CD4-positive, alpha-beta T cell treated with Interleukin-12 subunit alpha and Interleukin-12 subunit beta, for 1 hour (primary cell): ENCODE data around the gene MSX2.

ENCODE experiments used
- DNase-seq: peaks from one replicate; pipeline ENCODE4 v3.0.0-alpha.2; 2020

MSX2 gene

DNA sequence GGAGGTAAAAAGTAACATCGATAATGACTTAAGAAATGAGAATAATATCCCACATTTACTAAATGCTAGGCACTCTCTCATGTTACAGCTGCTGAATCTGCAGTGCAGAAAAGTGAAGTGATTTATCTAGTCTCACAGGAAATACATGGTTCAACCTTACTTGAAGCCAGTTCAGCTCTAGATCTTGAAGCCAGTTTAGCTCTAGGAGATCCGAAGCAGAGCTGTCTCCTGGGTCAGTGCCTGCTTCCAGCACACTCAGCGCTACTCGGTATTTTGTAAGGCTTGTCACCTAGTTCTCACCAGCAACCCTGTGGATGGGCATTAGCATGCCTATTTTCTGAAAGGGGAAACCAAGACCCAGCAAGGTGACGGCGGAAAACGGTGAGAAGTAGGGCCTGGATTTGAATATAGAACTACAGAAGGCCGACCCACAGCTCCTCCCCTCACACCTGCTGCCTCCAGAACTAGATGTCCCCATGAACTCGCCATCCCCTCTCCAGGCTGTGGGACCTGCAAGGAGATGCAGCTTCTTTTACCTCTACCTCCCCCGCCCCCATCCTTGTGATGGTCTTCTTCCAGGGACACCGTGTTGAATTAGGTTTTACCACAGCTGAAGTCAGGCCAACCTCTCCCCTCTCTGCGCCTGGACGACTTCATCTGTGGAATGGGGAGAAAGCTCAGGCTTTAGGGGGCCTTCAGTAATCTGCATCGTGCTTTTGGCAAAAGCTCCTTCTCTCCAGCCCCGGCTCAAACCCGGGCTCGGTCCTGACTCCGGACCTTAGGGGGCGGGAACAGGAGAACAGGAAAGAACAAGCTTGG, 4.4 kb upstream of the MSX2 start:
- no peak for DNase-seq

DNA sequence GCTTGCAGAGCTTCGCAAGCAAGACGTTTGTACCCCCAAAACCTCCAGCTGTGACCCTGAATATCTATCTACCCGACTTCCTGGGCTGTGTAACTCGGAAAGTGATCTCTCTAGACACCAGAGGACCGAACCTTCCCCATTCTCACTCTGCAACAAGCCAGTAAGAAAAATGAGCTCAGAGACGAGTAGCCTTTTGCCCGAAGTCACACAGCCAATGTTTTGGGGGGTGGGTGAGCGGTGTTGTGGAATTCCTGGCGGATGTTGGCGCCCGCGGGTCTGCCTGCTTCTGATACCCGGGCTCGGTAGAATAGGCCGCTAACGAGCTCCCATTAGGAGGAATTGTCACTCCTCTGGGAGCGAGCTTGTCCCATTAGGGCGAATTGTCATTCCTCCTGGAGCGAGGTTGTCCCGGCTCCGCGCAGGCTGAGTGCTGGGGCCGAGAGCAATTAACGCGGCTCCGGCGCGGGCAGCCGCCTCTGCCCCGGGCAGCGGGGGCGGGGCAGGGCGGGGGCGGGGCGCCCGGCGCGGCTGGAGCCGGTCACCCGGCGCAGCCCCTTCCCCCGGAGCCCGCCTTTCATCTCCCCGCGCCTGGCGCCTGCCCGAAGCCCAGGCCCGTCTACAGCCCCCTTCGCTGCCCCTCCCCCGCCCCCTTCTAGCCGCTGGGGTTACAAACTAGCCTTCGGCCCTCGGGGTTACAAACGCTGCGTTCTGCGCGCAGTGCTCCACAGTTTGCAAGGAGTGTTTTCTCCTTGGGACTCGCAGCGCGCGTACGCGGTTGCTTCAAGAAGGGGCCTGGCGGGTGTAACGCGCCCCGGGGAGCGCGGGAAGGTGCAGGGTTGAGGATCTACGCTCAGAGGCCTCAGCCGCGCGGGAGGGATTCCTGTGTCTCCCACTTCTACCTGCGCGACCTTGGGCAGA, 3.5 kb upstream of the MSX2 start:
- no peak for DNase-seq

DNA sequence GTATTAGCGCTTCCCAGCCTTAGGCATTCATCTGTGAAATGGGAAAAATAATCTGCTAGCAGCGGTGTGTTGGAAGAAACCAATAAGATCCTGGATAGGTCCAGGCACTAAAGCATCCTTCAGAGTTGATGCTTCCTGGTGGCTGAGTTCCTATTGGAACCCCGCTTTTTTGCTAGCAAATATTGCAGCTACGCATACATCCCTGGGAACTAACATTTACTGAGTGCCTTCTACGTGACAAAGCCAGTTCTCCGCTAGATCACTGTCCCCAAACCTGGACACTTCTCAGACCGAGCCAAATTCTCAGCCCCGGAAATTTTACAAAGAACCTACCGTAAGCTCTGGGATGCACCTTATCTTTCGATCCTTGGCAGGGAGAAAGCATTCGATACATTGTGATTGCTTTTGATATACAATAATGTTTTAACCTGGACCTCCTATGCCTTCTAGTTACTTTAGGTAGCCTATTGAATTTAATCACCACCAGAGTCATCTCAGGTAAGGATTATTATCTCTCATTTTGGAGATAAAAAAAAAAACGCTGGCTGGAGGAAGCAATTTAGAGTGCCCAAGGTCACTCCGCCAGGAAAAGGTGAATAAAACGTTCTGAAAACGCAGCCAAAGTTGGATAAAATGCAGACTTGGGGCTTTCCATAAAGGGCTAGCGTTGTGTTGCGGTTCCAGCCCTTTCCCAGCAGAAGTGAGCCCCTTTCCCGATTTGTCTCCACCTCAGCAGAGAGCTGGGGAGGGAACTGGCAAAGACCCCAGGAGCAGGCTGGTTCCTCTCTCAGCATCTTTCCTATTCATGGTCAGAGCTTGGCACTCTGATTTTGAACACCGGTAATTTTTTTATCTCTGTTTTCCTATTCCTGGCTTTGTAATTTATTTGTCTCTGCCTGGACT, 2.6 kb upstream of the MSX2 start:
- no peak for DNase-seq

DNA sequence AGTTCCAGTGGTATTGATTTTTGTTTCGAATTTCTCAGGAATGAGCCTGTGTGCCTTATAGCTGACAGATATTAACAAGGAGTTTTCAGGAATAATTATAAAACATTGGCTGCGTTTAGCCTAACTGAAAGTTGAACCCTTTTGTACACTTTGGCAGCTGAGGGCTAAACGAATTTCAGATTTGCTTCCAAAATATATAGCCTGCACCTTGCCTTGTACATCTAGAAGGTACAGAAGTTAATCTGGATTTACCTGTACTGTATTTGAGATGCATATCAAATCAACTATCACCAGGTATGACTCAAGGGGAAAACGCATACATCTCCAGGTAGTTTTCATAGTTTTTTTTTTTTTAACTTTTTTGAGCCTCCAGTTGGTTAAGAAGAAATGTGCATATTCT, 1.9 kb upstream of the MSX2 start:
- DNase-seq = no peak

DNA sequence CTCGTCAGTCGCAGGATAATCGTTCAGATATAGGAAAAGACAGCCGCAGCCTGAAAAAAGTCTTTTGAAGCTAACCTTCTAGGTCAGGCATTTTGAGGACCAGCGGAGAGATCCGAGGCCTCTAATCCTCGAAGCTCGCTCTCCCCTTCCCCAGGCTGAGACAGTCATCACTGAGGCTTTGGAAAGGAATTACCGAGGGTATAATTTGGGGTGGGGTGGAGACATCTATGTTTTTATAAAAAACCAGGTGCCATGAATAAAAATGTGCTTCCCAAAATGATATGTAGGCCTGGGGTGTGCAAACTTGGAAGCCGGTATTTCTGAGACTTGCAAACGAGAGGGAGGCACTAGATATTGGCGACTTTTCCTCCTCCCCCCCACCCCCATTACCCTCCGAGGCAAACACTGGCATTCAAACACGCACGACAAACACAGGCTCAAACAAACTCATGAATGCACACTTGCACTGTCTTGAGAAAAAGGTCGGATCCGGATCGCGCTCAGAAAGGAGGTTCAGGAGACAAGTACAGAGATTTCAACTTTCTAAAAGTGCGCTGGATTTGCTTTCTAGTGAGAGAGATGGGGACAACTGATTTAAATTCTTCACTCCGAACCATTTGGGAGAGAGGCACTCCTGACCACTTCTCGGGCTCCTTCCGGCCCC, 935 bp upstream of the MSX2 start:
- DNase-seq = no peak

DNA sequence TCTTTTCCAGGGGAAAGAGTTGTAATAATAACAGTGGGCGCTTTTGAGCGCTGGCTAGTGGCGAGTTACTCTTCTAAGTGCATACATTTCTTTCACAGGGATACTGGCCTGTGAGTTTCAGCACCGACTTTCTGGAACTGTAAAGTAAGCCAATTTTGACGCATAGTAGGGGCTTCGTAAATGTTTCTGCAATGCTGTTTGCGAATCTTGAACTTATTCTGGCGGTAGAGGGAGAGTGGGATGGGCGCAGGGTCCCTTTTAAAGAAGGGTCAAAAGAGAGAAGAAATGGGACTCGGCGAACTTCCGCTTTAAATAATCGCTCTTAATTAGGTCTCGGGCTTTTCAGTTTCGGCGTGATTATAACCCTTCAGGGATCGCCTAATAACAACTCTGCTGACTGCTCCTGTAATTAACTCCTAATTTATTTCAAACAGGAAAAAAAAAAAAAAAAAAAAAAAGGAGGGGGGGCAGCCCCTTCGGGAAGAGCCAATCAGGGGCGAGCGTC, 351 bp upstream of the MSX2 start:
- DNase-seq = no peak

DNA sequence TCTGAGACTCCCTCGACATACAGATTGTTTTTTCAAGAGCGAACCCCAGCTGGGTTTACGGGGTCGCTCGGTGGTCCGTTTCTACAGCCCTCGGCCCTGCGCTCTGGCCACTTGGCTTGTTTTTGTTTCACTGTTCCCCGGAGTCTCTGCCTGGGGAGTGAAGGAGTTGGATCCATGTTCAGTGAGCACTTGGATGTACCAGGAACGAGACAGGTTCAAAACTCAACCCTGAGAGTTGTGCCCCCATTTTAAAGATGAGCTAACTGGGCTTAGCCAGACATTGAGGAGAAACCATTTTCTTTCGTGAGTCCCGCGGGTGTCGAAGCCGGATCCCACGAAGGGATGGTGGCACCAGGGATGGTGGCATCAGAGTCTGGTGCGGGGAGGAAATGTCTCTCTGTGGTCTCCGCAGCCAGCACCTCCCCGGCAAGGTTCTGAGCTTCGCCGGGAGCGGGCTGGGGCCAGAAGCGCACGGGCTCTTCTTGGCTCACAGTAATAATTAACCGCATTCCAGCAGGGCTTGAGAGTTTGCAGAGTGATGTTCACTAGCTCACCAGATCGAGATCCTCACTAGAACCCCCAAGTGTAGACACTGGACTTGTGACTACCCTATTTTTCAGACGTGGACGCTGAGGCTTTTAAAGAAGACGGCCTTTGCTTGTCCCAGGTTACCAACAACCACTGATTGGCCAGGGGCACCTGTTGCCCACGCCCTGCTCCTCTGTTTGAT, 1.0 kb downstream of the MSX2 start:
- DNase-seq = no peak

DNA sequence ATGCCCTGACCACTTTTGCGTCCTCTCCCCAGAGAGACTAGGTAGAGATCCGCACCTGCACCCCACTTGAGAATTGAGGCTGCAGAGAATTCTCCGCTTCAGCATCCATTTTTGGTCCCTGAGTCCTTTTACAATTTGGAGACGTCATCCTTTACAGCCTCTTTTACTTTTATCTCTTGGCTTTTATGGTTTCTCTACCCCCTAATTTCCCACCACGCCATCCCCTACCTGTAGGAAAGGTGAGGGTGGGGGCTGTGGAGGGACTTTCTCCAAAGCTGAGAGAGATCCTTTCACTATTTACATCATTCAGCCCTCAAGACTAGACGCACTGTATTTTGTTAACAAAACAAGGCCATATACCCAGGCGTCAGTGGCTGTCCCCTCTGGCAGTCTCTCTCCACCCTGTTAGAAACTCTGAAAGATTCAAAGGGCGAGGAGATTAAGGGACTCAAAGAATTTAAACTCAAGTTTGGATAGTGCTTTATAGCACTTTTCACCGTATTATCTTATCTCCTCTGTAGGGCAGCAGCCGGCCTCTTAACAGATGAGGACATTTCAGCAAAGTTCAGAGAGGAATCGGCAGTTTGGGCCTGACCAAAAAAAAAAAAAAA, 1.7 kb downstream of the MSX2 start:
- DNase-seq = no peak

DNA sequence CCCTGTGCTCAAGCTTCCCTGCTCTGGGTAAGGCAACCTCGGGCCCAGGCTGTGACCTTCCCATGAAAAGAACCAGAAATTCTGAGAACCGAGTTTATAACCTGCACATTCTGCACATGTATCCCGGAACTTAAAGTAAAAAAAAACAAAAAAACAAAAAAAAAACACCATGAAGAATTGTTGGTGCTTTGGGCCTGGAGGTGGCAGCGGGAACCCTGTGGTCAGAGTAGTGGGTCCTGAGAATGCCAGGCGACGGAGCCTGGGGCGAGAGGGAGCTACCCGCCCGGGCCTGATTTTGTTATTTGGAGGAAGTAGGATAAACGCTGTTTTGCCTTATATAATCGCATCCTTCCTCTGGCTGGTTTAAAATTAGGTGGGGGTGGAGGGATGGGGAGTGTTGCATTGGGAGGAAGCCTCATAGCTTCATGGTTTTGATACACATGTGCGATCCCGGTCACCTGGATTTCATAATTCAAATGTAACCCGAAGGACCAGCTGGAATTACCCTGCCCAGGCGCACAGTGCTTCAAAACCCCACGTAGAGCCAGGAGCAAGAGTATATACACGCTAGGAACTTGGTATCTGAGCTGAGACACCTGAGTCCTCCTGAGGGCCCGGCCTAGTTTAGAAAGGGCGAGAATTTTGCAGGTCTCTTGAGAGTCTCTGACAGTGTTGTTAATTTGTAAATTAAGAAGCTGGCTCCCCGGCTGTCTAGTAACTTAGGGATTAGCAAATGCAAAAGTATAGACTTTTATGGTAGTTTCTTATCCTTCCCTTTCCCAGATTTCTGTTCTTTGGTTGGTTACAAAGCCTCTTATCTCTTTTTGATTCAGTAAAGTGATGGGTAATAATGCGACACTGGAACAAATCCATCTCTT, 2.8 kb downstream of the MSX2 start:
- no peak for DNase-seq

DNA sequence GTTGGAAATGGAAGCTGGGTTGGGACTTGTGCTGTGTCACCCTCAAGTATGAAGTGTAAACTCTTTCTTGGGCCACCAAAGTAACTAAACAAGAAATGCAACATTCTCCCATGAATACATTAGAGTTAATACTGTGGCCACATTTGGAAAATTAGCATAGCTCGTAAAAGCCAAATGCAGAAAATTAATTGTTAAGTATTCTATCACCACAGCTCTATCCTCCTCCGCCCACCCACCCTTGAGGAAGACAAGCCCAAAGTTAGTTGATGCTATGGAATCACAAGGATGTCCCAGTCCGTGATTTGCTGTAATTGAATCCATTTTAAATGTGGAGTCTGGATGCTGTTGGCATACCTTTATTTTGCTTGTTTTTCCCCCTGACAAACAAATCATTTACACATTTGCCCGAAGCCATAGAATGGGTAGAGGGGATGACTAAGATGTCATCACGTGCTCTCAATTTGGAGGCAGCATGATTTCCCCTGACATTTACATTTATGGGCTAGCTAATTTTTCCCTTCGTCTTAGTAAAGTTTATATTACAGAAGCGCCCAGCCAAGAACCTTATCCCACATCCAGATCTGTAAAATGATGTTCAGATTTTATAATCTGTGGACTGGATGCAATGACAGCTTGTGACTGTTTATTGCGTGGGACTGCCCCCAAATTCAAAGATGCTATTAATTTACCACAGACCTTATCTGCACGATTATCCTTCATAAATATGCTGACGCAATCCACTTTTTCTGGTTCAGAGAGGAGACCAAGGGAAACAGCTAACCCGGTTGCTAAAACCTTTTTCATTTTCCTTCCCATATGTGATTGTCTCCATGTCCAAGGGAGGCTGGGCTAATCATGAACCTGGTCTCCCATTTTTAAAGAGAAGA, 3.7 kb downstream of the MSX2 start:
- DNase-seq = no peak

DNA sequence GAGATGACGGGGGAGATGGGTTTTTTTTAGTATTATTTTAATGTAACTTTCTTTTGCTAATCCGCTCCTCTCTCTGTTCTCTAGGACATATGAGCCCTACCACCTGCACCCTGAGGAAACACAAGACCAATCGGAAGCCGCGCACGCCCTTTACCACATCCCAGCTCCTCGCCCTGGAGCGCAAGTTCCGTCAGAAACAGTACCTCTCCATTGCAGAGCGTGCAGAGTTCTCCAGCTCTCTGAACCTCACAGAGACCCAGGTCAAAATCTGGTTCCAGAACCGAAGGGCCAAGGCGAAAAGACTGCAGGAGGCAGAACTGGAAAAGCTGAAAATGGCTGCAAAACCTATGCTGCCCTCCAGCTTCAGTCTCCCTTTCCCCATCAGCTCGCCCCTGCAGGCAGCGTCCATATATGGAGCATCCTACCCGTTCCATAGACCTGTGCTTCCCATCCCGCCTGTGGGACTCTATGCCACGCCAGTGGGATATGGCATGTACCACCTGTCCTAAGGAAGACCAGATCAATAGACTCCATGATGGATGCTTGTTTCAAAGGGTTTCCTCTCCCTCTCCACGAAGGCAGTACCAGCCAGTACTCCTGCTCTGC, 4.8 kb downstream of the MSX2 start:
- no peak for DNase-seq

DNA sequence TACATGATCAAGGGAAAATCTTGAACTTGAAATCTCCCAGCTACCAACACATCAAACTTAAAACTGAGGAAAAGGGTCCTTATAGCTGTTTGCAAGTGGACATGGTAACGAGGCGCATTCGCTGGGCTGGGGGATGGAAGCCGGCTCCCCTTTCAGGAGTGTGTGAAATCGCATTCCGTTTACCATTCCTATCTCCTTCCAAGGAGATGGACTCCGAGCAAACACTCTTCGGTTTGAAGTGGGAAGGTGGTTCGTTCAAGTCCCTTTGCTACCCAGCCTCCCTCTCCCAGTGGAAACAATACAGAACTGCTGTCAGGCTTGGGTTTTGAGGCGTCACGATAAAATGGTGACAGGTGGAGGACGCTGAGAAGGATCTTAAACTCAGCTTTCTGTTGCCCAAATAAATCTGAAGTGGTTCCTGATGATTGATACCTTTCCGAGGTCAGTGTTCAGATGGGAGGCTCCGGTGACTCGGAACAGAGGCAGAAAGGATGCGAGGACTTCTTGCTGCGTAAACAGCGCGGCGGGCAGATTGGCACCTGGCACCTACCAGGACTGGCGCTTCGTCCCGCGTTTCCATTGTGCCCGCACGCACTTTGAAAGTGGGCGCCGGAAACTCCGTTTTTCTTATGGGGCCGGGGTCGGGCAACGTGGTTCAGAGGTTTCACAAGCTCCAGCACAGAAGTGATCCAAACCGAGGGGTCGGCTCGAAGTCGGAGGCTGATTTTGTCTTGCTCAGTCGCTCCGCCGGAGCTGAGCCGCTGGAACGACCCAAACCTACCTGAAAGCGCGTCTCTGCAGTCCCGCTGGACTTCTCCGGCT, 7.0 kb downstream of the MSX2 start:
- DNase-seq = no peak

DNA sequence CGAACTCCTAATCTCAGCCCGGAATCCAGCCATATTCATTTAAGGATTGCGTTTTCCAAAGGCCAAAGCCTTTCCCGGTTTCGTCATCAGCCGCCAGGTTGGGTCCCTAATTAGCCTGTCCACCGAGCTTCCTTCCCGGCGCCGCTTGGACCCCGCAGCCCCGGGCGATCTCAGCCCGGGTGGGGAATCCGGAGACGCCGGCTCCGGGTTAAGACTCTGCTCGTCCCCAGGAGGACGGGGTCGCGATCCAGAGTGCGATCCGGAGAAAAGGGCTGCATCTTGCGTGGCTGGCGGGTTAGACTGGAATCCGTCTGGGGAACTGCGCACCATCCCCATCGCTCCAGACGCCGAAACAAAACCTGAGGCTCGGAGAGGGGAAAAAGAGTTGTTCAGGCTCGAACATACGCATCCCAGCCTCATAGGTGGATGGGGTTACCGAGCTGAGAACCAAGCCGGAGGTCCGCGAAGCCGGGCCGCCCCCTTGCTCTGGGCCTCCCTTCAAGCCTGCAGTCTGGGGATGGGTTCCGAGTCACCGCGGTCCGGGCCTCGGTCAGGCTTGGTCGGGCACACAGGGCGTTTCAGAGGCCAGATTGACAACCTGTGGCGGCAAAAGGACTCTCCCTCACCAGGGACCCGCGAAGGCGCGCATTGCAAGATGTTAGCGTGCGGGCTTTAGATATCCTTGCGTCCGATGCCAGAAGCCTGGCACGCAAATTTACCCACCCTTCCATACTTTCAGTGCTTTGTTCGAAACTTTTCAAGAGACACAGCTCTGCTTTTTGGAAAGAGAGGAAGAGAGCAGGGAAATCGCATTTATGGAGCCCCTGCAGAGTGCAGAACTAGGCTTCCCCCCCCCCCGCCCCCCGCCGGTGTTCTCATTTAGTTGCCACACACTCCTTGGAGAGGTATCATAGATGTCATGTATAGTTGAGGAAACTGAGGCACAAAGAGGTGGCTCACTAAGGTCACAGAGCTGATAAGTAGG, 7.9 kb downstream of the MSX2 start:
- DNase-seq = no peak

DNA sequence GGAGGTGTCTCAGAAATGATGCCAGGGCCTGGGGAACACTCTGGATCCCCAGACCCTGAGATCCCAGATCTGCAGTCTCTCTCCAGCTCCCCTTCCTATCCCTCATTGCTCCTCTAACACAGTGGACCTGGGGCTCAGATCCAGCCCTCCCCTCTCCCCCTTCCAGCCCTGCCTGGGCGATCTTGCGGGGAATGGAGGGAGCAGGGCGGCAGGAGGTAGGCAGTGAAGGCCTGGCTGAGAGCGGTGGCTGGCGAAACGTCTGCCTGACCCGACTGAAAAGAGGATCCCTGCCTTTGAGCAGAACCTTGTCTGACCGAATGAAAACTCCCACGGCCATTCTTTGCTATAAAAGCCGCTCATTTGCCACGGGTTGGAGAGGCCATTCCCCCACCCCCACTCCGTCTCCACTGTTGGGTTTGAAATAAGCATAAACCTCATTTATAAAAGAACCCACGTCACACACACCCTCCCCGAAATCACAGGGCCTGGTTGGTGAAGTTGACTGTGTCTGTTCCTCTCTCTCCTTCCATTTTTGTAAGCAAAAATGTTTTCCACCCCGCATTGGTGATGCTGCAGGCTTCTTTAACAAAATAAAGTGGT, 8.8 kb downstream of the MSX2 start:
- no peak for DNase-seq

DNA sequence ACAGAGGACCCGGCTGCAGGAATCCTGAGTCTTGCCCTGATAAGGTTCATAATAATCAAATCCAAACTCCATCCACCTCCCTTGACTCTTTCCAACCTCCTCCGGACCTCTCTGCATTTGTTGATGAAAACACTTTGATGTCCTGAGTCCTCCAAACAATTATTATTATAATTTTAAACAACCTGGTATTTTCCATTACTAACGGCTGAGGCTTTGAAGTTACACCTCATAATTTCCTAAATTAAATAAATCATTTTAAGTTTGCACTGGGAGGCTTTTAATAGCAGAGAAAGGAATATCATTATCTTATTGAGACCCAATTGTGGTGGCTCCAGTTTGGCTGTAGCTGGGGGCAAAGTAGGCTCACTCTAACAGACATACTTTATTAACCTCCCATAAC, 9.5 kb downstream of the MSX2 start:
- no peak for DNase-seq
